ENCODE data around the gene KLB. TPM values are rescaled to one million over a fixed set of nuclear protein-coding genes. Genes with fewer than 3 reads are reported as not detected.

Gene KLB
- total and polyA plus RNA-seq, 2 of the 4 experiments (the other 2 are of a cell fraction): not detected

DNA sequence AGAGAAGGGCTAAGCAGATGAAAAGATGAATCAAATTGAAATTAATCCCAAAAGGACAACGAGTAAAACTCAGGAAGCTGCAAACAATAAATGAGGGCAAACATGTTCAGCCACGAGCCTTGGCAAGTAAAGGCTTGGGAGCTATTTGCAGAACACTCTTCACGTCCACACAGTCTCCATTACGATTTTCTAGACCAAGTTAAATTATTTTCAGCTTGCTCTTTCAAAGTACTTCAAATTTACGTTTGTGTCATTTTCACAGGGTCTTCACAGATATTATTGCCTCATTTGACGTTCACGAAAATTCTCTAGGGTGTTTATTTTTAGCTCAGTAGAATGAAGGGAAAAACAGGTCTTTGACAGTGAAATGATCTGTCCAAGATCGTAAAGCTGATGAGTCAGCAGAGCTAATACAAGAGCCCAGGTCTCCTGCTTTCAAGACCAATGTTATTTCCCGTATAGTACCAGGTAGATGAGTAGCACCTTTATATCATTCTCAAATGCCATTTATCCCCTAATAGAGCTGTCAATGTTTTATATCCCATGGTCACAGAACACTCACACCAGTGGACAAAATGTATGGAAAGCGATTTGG, 20.9 kb downstream of the KLB start:
- no CpG with 5 or more reads among the region's 10 CpGs for WGBS, 2 experiments (ENCODE audit: extremely low coverage in 2 of 2, insufficient read length in 1 of 2)

More for the DNA sequence above, 20.9 kb downstream of the KLB start:
- Histone ChIP-seq H3K23ac (ENCODE audit: low read depth, low read length) (no peak overlapping the region), H2AK9ac (replicated peaks; ENCODE audit: low read depth, low read length, poor library complexity) (no peak overlapping the region), H3K4ac (ENCODE audit: low read depth, low read length) (no peak overlapping the region), H3K4me3 (ENCODE audit: insufficient read depth, low read depth, low read length) (no peak overlapping the region), H4K20me1 (ENCODE audit: insufficient read depth, low read length) (no peaks in the 10 kb centered on the region), H3K36me3 (ENCODE audit: control insufficient read depth, insufficient read depth, low read length) (no peaks in the 10 kb centered on the region), H2AK5ac (ENCODE audit: low read depth, low read length) (no peak overlapping the region), H2AFZ (replicated peaks; ENCODE audit: low read length, poor library complexity) (no peak overlapping the region), H4K91ac (ENCODE audit: insufficient read depth, low read depth, low read length) (no peak overlapping the region), H2BK5ac (ENCODE audit: low read depth, low read length, poor library complexity, severe bottlenecking) (no peak overlapping the region), H3K4me2 (ENCODE audit: low read depth, low read length) (no peak overlapping the region), H4K5ac (ENCODE audit: low read depth, low read length) (no peak overlapping the region), H3K9ac (ENCODE audit: low read depth, low read length) (no peak overlapping the region), H3K56ac (ENCODE audit: extremely low read depth, insufficient read depth, low read length) (no peak overlapping the region), H4K8ac (ENCODE audit: low read depth in 2 of 2, low read length in 2 of 2) (no peak overlapping the region), H3K27ac (ENCODE audit: insufficient read depth, low read length) (no peak overlapping the region), H3K14ac (replicated peaks; ENCODE audit: low read depth, low read length) (no peak overlapping the region), H2BK15ac (ENCODE audit: low read depth, low read length) (no peak overlapping the region), H3K9me1 (ENCODE audit: insufficient read depth, low read length) (no peaks in the 10 kb centered on the region), H3K18ac (ENCODE audit: low read depth, low read length) (no peak overlapping the region), H3K27me3 (ENCODE audit: control insufficient read depth, insufficient read depth, low read length) (peaks cover 4% of the 10 kb centered on the region; the same call in 1 of the 2 replicates), H2BK20ac (ENCODE audit: low read depth, low read length) (no peak overlapping the region), H3K79me1 (ENCODE audit: low read depth in 1 of 2, low read length in 2 of 2) (no peaks in the 10 kb centered on the region), H3K9me3 (ENCODE audit: control insufficient read depth, insufficient read depth, low read length) (no peaks in the 10 kb centered on the region), H3K4me1 (ENCODE audit: control insufficient read depth, insufficient read depth, low read length) (no peaks in the 10 kb centered on the region), H2BK120ac (ENCODE audit: low read depth, low read length) (no peak overlapping the region)
- ChIA-PET POLR2A (ENCODE audit: unreplicated experiment) (no interaction called here), CTCF (interaction anchor here (0.5 to 0.6 kb wide), 3 partner anchors 16 to 32 kb away, joined by 4 to 5 read pairs (median 4); no protein-coding TSS in a partner anchor)
- in situ Hi-C loops (cut with MboI; ENCODE audit: low sequenced_read_pairs) (no loop called here), intact Hi-C loops (cut with micrococcal nuclease) (no loop called here), dilution Hi-C loops (cut with HindIII; ENCODE audit: low sequenced_read_pairs, unreplicated experiment) (no loop called here)
- ATAC-seq (ENCODE audit: low read depth) (no peak), DNase-seq (no peak)
- TF ChIP-seq CHD1 (IDR thresholded peaks at IDR 0.05; ENCODE audit: low read depth, low read length) (no peak), MXI1 (IDR thresholded peaks at IDR 0.05; ENCODE audit: borderline replicate concordance, low read depth, low read length) (no peak), NFE2L2 (IDR thresholded peaks at IDR 0.05; ENCODE audit: low read depth, low read length) (no peak), RAD21 (IDR thresholded peaks at IDR 0.05; ENCODE audit: low read length) (no peak), MAFK (IDR thresholded peaks at IDR 0.05; ENCODE audit: low read depth, low read length) (peak; percentile 79), MAZ (IDR thresholded peaks at IDR 0.05; ENCODE audit: borderline replicate concordance, low read depth, low read length) (no peak)
- BruUV-seq (replicated peaks): no TSS peak
